ENCODE results near the gene CACNA1S.

GRCh38 chr1:201137024-201137392 is 24.8 kb upstream of the CACNA1S start:
- TF ChIP-seq, protein P1, sequence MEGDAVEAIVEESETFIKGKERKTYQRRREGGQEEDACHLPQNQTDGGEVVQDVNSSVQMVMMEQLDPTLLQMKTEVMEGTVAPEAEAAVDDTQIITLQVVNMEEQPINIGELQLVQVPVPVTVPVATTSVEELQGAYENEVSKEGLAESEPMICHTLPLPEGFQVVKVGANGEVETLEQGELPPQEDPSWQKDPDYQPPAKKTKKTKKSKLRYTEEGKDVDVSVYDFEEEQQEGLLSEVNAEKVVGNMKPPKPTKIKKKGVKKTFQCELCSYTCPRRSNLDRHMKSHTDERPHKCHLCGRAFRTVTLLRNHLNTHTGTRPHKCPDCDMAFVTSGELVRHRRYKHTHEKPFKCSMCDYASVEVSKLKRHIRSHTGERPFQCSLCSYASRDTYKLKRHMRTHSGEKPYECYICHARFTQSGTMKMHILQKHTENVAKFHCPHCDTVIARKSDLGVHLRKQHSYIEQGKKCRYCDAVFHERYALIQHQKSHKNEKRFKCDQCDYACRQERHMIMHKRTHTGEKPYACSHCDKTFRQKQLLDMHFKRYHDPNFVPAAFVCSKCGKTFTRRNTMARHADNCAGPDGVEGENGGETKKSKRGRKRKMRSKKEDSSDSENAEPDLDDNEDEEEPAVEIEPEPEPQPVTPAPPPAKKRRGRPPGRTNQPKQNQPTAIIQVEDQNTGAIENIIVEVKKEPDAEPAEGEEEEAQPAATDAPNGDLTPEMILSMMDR (IDR thresholded peaks at IDR 0.05): no peak
- TF ChIP-seq, protein P2, sequence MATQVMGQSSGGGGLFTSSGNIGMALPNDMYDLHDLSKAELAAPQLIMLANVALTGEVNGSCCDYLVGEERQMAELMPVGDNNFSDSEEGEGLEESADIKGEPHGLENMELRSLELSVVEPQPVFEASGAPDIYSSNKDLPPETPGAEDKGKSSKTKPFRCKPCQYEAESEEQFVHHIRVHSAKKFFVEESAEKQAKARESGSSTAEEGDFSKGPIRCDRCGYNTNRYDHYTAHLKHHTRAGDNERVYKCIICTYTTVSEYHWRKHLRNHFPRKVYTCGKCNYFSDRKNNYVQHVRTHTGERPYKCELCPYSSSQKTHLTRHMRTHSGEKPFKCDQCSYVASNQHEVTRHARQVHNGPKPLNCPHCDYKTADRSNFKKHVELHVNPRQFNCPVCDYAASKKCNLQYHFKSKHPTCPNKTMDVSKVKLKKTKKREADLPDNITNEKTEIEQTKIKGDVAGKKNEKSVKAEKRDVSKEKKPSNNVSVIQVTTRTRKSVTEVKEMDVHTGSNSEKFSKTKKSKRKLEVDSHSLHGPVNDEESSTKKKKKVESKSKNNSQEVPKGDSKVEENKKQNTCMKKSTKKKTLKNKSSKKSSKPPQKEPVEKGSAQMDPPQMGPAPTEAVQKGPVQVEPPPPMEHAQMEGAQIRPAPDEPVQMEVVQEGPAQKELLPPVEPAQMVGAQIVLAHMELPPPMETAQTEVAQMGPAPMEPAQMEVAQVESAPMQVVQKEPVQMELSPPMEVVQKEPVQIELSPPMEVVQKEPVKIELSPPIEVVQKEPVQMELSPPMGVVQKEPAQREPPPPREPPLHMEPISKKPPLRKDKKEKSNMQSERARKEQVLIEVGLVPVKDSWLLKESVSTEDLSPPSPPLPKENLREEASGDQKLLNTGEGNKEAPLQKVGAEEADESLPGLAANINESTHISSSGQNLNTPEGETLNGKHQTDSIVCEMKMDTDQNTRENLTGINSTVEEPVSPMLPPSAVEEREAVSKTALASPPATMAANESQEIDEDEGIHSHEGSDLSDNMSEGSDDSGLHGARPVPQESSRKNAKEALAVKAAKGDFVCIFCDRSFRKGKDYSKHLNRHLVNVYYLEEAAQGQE (IDR thresholded peaks at IDR 0.05; ENCODE audit: insufficient read depth in 1 of 2, low read depth in 2 of 2, low read length in 1 of 2): no peak
- no peak for TF ChIP-seq TCF7L2 (IDR thresholded peaks at IDR 0.05; ENCODE audit: low read depth, low read length)

Data from Panc1 (cell line).